SH-SY5Y (cell line): ENCODE results near the gene KANK3.

Experiments used
- GATA2 ChIP-seq: IDR thresholded peaks from 2 replicates; pipeline ENCODE4 v1.6.1; 2011; ENCODE audit warnings: mild to moderate bottlenecking, low read depth, low read length
- GATA3 ChIP-seq: IDR thresholded peaks from 2 replicates; pipeline ENCODE4 v1.6.1; 2011; ENCODE audit warnings: low read depth, mild to moderate bottlenecking, low read length, moderate library complexity

- TF ChIP-seq GATA2 (no peak), GATA3 (no peak)
Measured at GRCh38 chr19:8338835-8339234, 4.2 kb downstream of the KANK3 start.
